HCT116 (cell line): ENCODE measurements around the gene AP1M1. TPM values are rescaled to one million over a fixed set of nuclear protein-coding genes. Genes with fewer than 3 reads are reported as not detected.

ENCODE experiments used
- ATAC-seq: fragments of 200-7000 bp; cut with Tn5 transposase; 2 replicates; pipeline ENCODE4 v1.9.1; 2020; ENCODE audit warnings: mild to moderate bottlenecking, moderate library complexity
- BruUV-seq: library from RNA; stranded (reverse); fragments of 400-500 nt; replicated peaks from 2 replicates; lab custom pipeline; 2021; lab: Mats Ljungman, UMichigan
- CTCF ChIA-PET: fragments of 300-600 bp; sonication (Branson Sonifier 250); formaldehyde crosslinking; loops from one replicate; lab custom pipeline; 2021; ENCODE audit warnings: antibody characterized with exemption; lab: Charles Lee
- POLR2A ChIA-PET: fragments of 300-600, 350-600 bp; sonication (Branson Sonifier 250); formaldehyde crosslinking; loops from one replicate; lab custom pipeline; 2021; ENCODE audit warnings: antibody characterized with exemption; lab: Charles Lee
- RAD21 ChIA-PET, 2 experiments: fragments of 300-600 bp; sonication (Branson Sonifier 250); formaldehyde crosslinking; loops; one replicate each; lab custom pipeline; 2023; ENCODE audit warnings: low total read pairs in 2 of 2; ENCODE audit not compliant: uncharacterized antibody in 2 of 2, unreplicated experiment in 2 of 2, low non-redundant PET in 1 of 2; lab: Charles Lee
- DNase-seq: peaks from one replicate; pipeline ENCODE4 v3.0.0-alpha.2; 2010; ENCODE audit warnings: low read depth, low spot score
- H2AFZ ChIP-seq: fragments of 200-600 bp; shearing (Covaris generic), sonication (generic); 2 replicates; pipeline ENCODE4 v1.6.1; 2017; ENCODE audit warnings: low read depth, mixed run types, mixed read lengths, antibody characterized with exemption, low read length; ENCODE audit not compliant: poor library complexity, severe bottlenecking
- H3K27ac ChIP-seq: 2 replicates; pipeline ENCODE4 v1.5.1; 2012; ENCODE audit warnings: low read depth, low read length
- H3K27me3 ChIP-seq: fragments of 200-600 bp; sonication (generic); 2 replicates; pipeline ENCODE4 v1.6.1; 2016; ENCODE audit warnings: mixed run types, low read length, mixed read lengths; ENCODE audit not compliant: insufficient read depth
- H3K36me3 ChIP-seq, 2 experiments: fragments of 200-500 bp in 1 of 2; fragments of 200-600 bp in 1 of 2; sonication (Bioruptor generic) in 1 of 2; sonication (generic) in 1 of 2; 2 replicates each; pipeline versions ENCODE4 v1.5.1 to v1.6.1; 2014 to 2016; ENCODE audit warnings: low read length in 2 of 2, inconsistent platforms in 1 of 2, mixed read lengths in 1 of 2, mixed run types in 1 of 2; ENCODE audit not compliant: insufficient read depth in 2 of 2, control insufficient read depth in 1 of 2
- H3K4me1 ChIP-seq, 2 experiments: fragments of 200-600 bp in 1 of 2; sonication (generic) in 1 of 2; 2 replicates each; pipeline versions ENCODE4 v1.5.1 to v1.6.1; 2012 to 2017; ENCODE audit warnings: low read length in 2 of 2, inconsistent platforms in 1 of 2, mild to moderate bottlenecking in 1 of 2, mixed read lengths in 1 of 2, mixed run types in 1 of 2, moderate library complexity in 1 of 2; ENCODE audit not compliant: insufficient read depth in 2 of 2, control insufficient read depth in 1 of 2
- H3K4me2 ChIP-seq: fragments of 200-600 bp; sonication (generic); 2 replicates; pipeline ENCODE4 v1.6.1; 2017; ENCODE audit warnings: mixed run types, low read length, mixed read lengths
- H3K4me3 ChIP-seq, 2 experiments: fragments of 200-600 bp in 1 of 2; sonication (generic) in 1 of 2; replicated peaks in 1 of 2; 2 replicates each; pipeline ENCODE4 v1.5.1; 2011 to 2016; ENCODE audit warnings: low read length in 2 of 2, control low read depth in 1 of 2, low read depth in 1 of 2, mild to moderate bottlenecking in 1 of 2, mixed read lengths in 1 of 2, mixed run types in 1 of 2
- H3K79me2 ChIP-seq: fragments of 200-600 bp; sonication (generic); 2 replicates; pipeline ENCODE4 v1.6.1; 2017; ENCODE audit warnings: mild to moderate bottlenecking, mixed run types, low read length, moderate library complexity, mixed read lengths; ENCODE audit not compliant: insufficient read depth
- H3K9ac ChIP-seq: fragments of 200-600 bp; sonication (generic); 2 replicates; pipeline ENCODE4 v1.6.1; 2016; ENCODE audit warnings: low read length, mixed read lengths
- H3K9me2 ChIP-seq: fragments of 200-600 bp; sonication (generic), shearing (Covaris generic); 2 replicates; pipeline ENCODE4 v1.6.1; 2017; ENCODE audit warnings: mixed run types, mild to moderate bottlenecking, moderate library complexity; ENCODE audit not compliant: insufficient read depth
- H3K9me3 ChIP-seq, 2 experiments: fragments of 200-500 bp in 1 of 2; fragments of 200-600 bp in 1 of 2; sonication (Bioruptor generic) in 1 of 2; sonication (generic) in 1 of 2; 2 replicates each; pipeline ENCODE4 v1.6.1; 2014 to 2017; ENCODE audit warnings: low read length in 2 of 2, mixed read lengths in 2 of 2, inconsistent platforms in 1 of 2, low read depth in 1 of 2, mild to moderate bottlenecking in 1 of 2, mixed run types in 1 of 2, moderate library complexity in 1 of 2; ENCODE audit not compliant: control insufficient read depth in 1 of 2, insufficient read depth in 1 of 2
- H4K20me1 ChIP-seq: fragments of 200-600 bp; sonication (generic), shearing (Covaris generic); 2 replicates; pipeline ENCODE4 v1.6.1; 2017; ENCODE audit warnings: mixed run types, mild to moderate bottlenecking, moderate library complexity; ENCODE audit not compliant: insufficient read depth
- ATF3 ChIP-seq: IDR thresholded peaks from 2 replicates; pipeline ENCODE4 v1.6.1; 2012
- CBX3 ChIP-seq: IDR thresholded peaks from 2 replicates; pipeline ENCODE4 v1.6.1; 2012; ENCODE audit warnings: low read depth
- CEBPB ChIP-seq: IDR thresholded peaks from 2 replicates; pipeline ENCODE4 v1.6.1; 2012; ENCODE audit warnings: low read depth
- CTCF ChIP-seq, 3 experiments: fragments of 200-600 bp in 1 of 3; sonication (generic) in 1 of 3; IDR thresholded peaks in 2 of 3; conservative IDR thresholded peaks in 1 of 3; 2 replicates each; pipeline ENCODE4 v1.5.1; 2012 to 2017; ENCODE audit warnings: low read depth in 2 of 3, low read length in 2 of 3, antibody characterized with exemption in 1 of 3, borderline replicate concordance in 1 of 3, control low read depth in 1 of 3, mild to moderate bottlenecking in 1 of 3, mixed read lengths in 1 of 3, mixed run types in 1 of 3, moderate library complexity in 1 of 3; ENCODE audit not compliant: insufficient read depth in 1 of 3
- EGR1 ChIP-seq: IDR thresholded peaks from 2 replicates; pipeline ENCODE4 v1.6.1; 2012; ENCODE audit warnings: low read depth
- ELF1 ChIP-seq: IDR thresholded peaks from 2 replicates; pipeline ENCODE4 v1.6.1; 2012; ENCODE audit warnings: low read depth, borderline replicate concordance
- EZH2 ChIP-seq: fragments of 200-600 bp; sonication (generic); IDR thresholded peaks from 2 replicates; pipeline ENCODE4 v1.6.1; 2017; ENCODE audit warnings: antibody characterized with exemption, mixed run types
- FOSL1 ChIP-seq: IDR thresholded peaks from 2 replicates; pipeline ENCODE4 v1.6.1; 2012; ENCODE audit warnings: low read depth
- MAX ChIP-seq: IDR thresholded peaks from 2 replicates; pipeline ENCODE4 v1.6.1; 2012
- POLR2A ChIP-seq: IDR thresholded peaks from 2 replicates; pipeline ENCODE4 v1.7.0; 2011; ENCODE audit warnings: borderline replicate concordance; ENCODE audit not compliant: insufficient read depth, insufficient read length; ENCODE audit errors: extremely low read depth
- POLR2AphosphoS5 ChIP-seq: IDR thresholded peaks from 2 replicates; pipeline ENCODE4 v1.6.1; 2011; ENCODE audit warnings: mild to moderate bottlenecking, low read depth, low read length, moderate library complexity
- RAD21 ChIP-seq: IDR thresholded peaks from 2 replicates; pipeline ENCODE4 v1.6.1; 2012; ENCODE audit warnings: low read depth, mild to moderate bottlenecking
- REST ChIP-seq: IDR thresholded peaks from 2 replicates; pipeline ENCODE4 v1.6.1; 2012; ENCODE audit warnings: low read depth
- SIN3A ChIP-seq: IDR thresholded peaks from 2 replicates; pipeline ENCODE4 v1.6.1; 2012; ENCODE audit warnings: low read depth
- SP1 ChIP-seq: IDR thresholded peaks from 2 replicates; pipeline ENCODE4 v1.6.1; 2012; ENCODE audit warnings: low read depth
- SRF ChIP-seq: IDR thresholded peaks from 2 replicates; pipeline ENCODE4 v1.6.1; 2012; ENCODE audit warnings: low read depth
- ZBTB33 ChIP-seq: IDR thresholded peaks from 2 replicates; pipeline ENCODE4 v1.6.1; 2011; ENCODE audit warnings: mild to moderate bottlenecking, low read length, moderate library complexity; ENCODE audit not compliant: insufficient replicate concordance; ENCODE audit errors: extremely low read depth
- ZFX ChIP-seq: fragments of 450-650 bp; IDR thresholded peaks from 2 replicates; pipeline ENCODE4 v1.6.1; 2017
- ZNF274 ChIP-seq: fragments of 200-500 bp; sonication (Bioruptor generic); IDR thresholded peaks from 2 replicates; pipeline ENCODE4 v1.6.1; 2014; ENCODE audit warnings: mild to moderate bottlenecking, low read depth, low read length, inconsistent platforms
- intact Hi-C: fragments of 100-400 bp; cut with micrococcal nuclease; formaldehyde crosslinking; loops from 2 replicates; pipeline ENCODE4 v1.10.0; 2022
- total RNA-seq: library from RNA; stranded (reverse); gene quantifications from one replicate; pipeline ENCODE4 v1.2.1, GENCODE V29; 2021; ENCODE audit not compliant: unreplicated experiment

Gene AP1M1
- total RNA-seq, 1 experiment from 2014 or later: 50.0 TPM

GRCh38 chr19:16160943-16161560, 36.7 kb upstream of the AP1M1 start:
- ATAC-seq: peak; percentile 79
- H3K4me2 ChIP-seq: peak overlapping the region; percentile 74
- peak overlapping the region; percentile 16 to 44 for H3K4me3 ChIP-seq
- H3K9me2 ChIP-seq: no peaks in the 10 kb centered on the region
- peak; percentile 95 for DNase-seq
- intact Hi-C loops: loop anchor here (2.0 kb wide), 1 partner anchor 50 kb away; the partner anchor contains the start of gene RAB8A
- H3K79me2 ChIP-seq: no peaks in the 10 kb centered on the region
- no peaks in the 10 kb centered on the region for H3K9me3 ChIP-seq
- RAD21 ChIA-PET: interaction anchor here in 1 of 2 experiments (0.9 kb wide), 1 partner anchor 17 kb away, joined by 7 read pairs; the partner anchor contains the start of gene HSH2D
- CTCF ChIA-PET: interaction anchor here (1.2 to 1.8 kb wide), 2 partner anchors 21 to 50 kb away, joined by 3 to 7 read pairs; no protein-coding TSS in a partner anchor
- H3K9ac ChIP-seq: peak overlapping the region; percentile 50
- peak overlapping the region; percentile 79 for H3K27ac ChIP-seq
- POLR2A ChIA-PET: interaction anchor here (0.7 to 1.6 kb wide), 10 partner anchors 13 to 1036 kb away, joined by 3 to 9 read pairs (median 3); partner anchors contain the start of genes AP1M1 and FAM32A
- peaks cover 45 to 59% of the 10 kb centered on the region in 2 experiments for H3K4me1 ChIP-seq
- 0 out of 4 replicates have a peak, but pooled peaks cover 0 to 2% of the 10 kb centered on the region in 2 experiments for H3K36me3 ChIP-seq
- BruUV-seq: no TSS peak
- H3K27me3 ChIP-seq: no peaks in the 10 kb centered on the region
- H2AFZ ChIP-seq: no peak overlapping the region
- no peaks in the 10 kb centered on the region for H4K20me1 ChIP-seq
- TF ChIP-seq FOSL1 (peak; percentile 97), ATF3 (no peak), EZH2 (no peak), RAD21 (no peak; the same call in 1 of the 2 replicates), SP1 (peak; percentile 90), POLR2A (no peak), MAX (peak; percentile 74; the same call in 1 of the 2 replicates), SRF (peak; percentile 66; the same call in 1 of the 2 replicates), EGR1 (no peak), ZNF274 (no peak), ZFX (no peak), CTCF (IDR thresholded peaks at IDR 0.05 in 2 of 3, conservative IDR thresholded peaks at IDR 0.05 in 1 of 3; ENCODE audit: borderline replicate concordance in 1 of 3, insufficient read depth in 1 of 3, low read depth in 2 of 3, low read length in 2 of 3) (no peak), CBX3 (peak; percentile 88), ZBTB33 (no peak), CEBPB (no peak), POLR2AphosphoS5 (peak; percentile 28; the same call in 1 of the 2 replicates), SIN3A (peak; percentile 83; the same call in 1 of the 2 replicates), ELF1 (no peak), REST (no peak)
